PC-9 (cell line): ENCODE measurements around the gene FGF1.

Experiments
- EZH2 ChIP-seq: fragments of 200-600 bp; sonication (generic); IDR thresholded peaks from 2 replicates; pipeline ENCODE4 v1.8.0; 2017; ENCODE audit warnings: antibody characterized with exemption, low read depth
- TF ChIP-seq, protein P1 (sequence below): fragments of 200-600 bp; sonication (generic); conservative IDR thresholded peaks from 2 replicates; pipeline ENCODE4 v1.6.1; 2017; ENCODE audit warnings: mixed run types, antibody characterized with exemption, mild to moderate bottlenecking, moderate library complexity

- TF ChIP-seq, protein P1, sequence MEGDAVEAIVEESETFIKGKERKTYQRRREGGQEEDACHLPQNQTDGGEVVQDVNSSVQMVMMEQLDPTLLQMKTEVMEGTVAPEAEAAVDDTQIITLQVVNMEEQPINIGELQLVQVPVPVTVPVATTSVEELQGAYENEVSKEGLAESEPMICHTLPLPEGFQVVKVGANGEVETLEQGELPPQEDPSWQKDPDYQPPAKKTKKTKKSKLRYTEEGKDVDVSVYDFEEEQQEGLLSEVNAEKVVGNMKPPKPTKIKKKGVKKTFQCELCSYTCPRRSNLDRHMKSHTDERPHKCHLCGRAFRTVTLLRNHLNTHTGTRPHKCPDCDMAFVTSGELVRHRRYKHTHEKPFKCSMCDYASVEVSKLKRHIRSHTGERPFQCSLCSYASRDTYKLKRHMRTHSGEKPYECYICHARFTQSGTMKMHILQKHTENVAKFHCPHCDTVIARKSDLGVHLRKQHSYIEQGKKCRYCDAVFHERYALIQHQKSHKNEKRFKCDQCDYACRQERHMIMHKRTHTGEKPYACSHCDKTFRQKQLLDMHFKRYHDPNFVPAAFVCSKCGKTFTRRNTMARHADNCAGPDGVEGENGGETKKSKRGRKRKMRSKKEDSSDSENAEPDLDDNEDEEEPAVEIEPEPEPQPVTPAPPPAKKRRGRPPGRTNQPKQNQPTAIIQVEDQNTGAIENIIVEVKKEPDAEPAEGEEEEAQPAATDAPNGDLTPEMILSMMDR = no peak
- TF ChIP-seq EZH2 = no peak
Measured at GRCh38 chr5:142613271-142613671, 72.6 kb downstream of the FGF1 start.
